Caco-2 (cell line): ENCODE measurements around the gene ITGB1. TPM values are rescaled to one million over a fixed set of nuclear protein-coding genes. Genes with fewer than 3 reads are reported as not detected.

Experiments
- BruUV-seq: library from RNA; stranded (reverse); fragments of 400-500 nt; replicated peaks from 2 replicates; lab custom pipeline; 2021; lab: Mats Ljungman, UMichigan
- CTCF ChIA-PET: fragments of 300-600 bp; sonication (Branson Sonifier 250); formaldehyde crosslinking; loops from one replicate; lab custom pipeline; 2022; ENCODE audit warnings: antibody characterized with exemption; lab: Charles Lee
- POLR2A ChIA-PET: fragments of 300-600 bp; sonication (Branson Sonifier 250); formaldehyde crosslinking; loops from one replicate; lab custom pipeline; 2022; ENCODE audit warnings: antibody characterized with exemption; lab: Charles Lee
- DNase-seq, 2 experiments: peaks; one replicate each; pipeline versions ENCODE4 v3.0.0 to v3.0.0-alpha.2; 2020 to 2022
- H3K27me3 ChIP-seq: replicated peaks from 2 replicates; pipeline ENCODE4 v1.6.0; 2011; ENCODE audit warnings: low read length; ENCODE audit not compliant: control insufficient read depth, insufficient read depth
- H3K36me3 ChIP-seq: 2 replicates; pipeline ENCODE4 v1.5.1; 2011; ENCODE audit warnings: low read length; ENCODE audit not compliant: control insufficient read depth, insufficient read depth
- H3K4me1 ChIP-seq: fragments of 250-450 bp; sonication (Bioruptor Pico); 2 replicates; pipeline ENCODE4 v1.5.1; 2020; ENCODE audit warnings: mild to moderate bottlenecking
- H3K4me3 ChIP-seq: 2 replicates; pipeline ENCODE4 v1.5.1; 2011; ENCODE audit warnings: low read depth, mild to moderate bottlenecking, control low read depth, low read length
- H3K9me3 ChIP-seq: fragments of 250-450 bp; sonication (Bioruptor Pico); 2 replicates; pipeline ENCODE4 v1.5.1; 2020; ENCODE audit warnings: mild to moderate bottlenecking, moderate library complexity
- H3K27ac Mint-ChIP-seq: one replicate; pipeline ENCODE4 v1.8.0; 2022; ENCODE audit warnings: mixed read lengths; ENCODE audit not compliant: unreplicated experiment
- H3K27me3 Mint-ChIP-seq: one replicate; pipeline ENCODE4 v1.8.0; 2022; ENCODE audit warnings: mixed read lengths; ENCODE audit not compliant: insufficient read depth, unreplicated experiment
- H3K36me3 Mint-ChIP-seq: one replicate; pipeline ENCODE4 v1.8.0; 2022; ENCODE audit warnings: mild to moderate bottlenecking, mixed read lengths; ENCODE audit not compliant: insufficient read depth, unreplicated experiment
- H3K4me1 Mint-ChIP-seq: one replicate; pipeline ENCODE4 v1.8.0; 2022; ENCODE audit warnings: low read depth, mixed read lengths; ENCODE audit not compliant: unreplicated experiment
- H3K4me3 Mint-ChIP-seq: one replicate; pipeline ENCODE4 v1.8.0; 2022; ENCODE audit warnings: mild to moderate bottlenecking, moderate library complexity, mixed read lengths; ENCODE audit not compliant: unreplicated experiment
- H3K9me3 Mint-ChIP-seq: one replicate; pipeline ENCODE4 v1.8.0; 2022; ENCODE audit warnings: mixed read lengths; ENCODE audit not compliant: unreplicated experiment
- CTCF ChIP-seq, 2 experiments: fragments of 200-600 bp in 1 of 2; IDR thresholded peaks; 1 replicate in 1 of 2; 2 replicates in 1 of 2; pipeline versions ENCODE4 v1.5.1 to v1.8.0; 2011 to 2022; ENCODE audit warnings: antibody characterized with exemption in 1 of 2, control low read depth in 1 of 2, inconsistent platforms in 1 of 2, low read depth in 1 of 2, low read length in 1 of 2, mild to moderate bottlenecking in 1 of 2, moderate library complexity in 1 of 2; ENCODE audit not compliant: insufficient read depth in 1 of 2, severe bottlenecking in 1 of 2, unreplicated experiment in 1 of 2
- intact Hi-C: fragments of 100-400 bp; cut with micrococcal nuclease; formaldehyde crosslinking; loops from one replicate; pipeline ENCODE4 v1.10.0; 2022; ENCODE audit not compliant: unreplicated experiment
- total RNA-seq: library from RNA; stranded (reverse); gene quantifications from 2 replicates; pipeline ENCODE4 v1.2.3, GENCODE V29; 2022

The ITGB1 gene
- total RNA-seq, 1 experiment from 2014 or later = 474 TPM

- H3K27ac Mint-ChIP-seq = no peak overlapping the region
- intact Hi-C loops = no loop called here
- no peaks in the 10 kb centered on the region for H3K36me3 Mint-ChIP-seq
- no TSS peak for BruUV-seq
- Histone ChIP-seq H3K27me3 (no peaks in the 10 kb centered on the region), H3K4me3 (no peak overlapping the region), H3K4me1 (no peaks in the 10 kb centered on the region), H3K36me3 (no peaks in the 10 kb centered on the region), H3K9me3 (no peaks in the 10 kb centered on the region)
- H3K4me3 Mint-ChIP-seq = no peak overlapping the region
- ChIA-PET POLR2A (no interaction called here), CTCF (no interaction called here)
- H3K27me3 Mint-ChIP-seq = peaks cover 9% of the 10 kb centered on the region
- no peak for DNase-seq
- H3K9me3 Mint-ChIP-seq = no peaks in the 10 kb centered on the region
- H3K4me1 Mint-ChIP-seq = no peaks in the 10 kb centered on the region
- TF ChIP-seq CTCF (IDR thresholded peaks at IDR 0.05; ENCODE audit: insufficient read depth in 1 of 2, low read depth in 1 of 2, low read length in 1 of 2, severe bottlenecking in 1 of 2, unreplicated experiment in 1 of 2) = no peak
These were observed 92.9 kb downstream of the ITGB1 start for GRCh38 chr10:32865170-32865569.

- Mint-ChIP-seq H3K9me3 (no peaks in the 10 kb centered on the region), H3K4me3 (no peak overlapping the region), H3K36me3 (no peaks in the 10 kb centered on the region), H3K27me3 (peaks cover 7% of the 10 kb centered on the region), H3K4me1 (peaks cover 5% of the 10 kb centered on the region), H3K27ac (no peak overlapping the region)
- BruUV-seq = no TSS peak
- ChIA-PET CTCF (no interaction called here), POLR2A (no interaction called here)
- no peaks in the 10 kb centered on the region; the same call in 1 of the 2 replicates for H3K27me3 ChIP-seq
- intact Hi-C loops = no loop called here
- no peak for TF ChIP-seq CTCF (IDR thresholded peaks at IDR 0.05; ENCODE audit: insufficient read depth in 1 of 2, low read depth in 1 of 2, low read length in 1 of 2, severe bottlenecking in 1 of 2, unreplicated experiment in 1 of 2)
- H3K36me3 ChIP-seq = no peaks in the 10 kb centered on the region
- H3K4me1 ChIP-seq = no peaks in the 10 kb centered on the region
- H3K9me3 ChIP-seq = no peaks in the 10 kb centered on the region
- no peak overlapping the region for H3K4me3 ChIP-seq
- no peak for DNase-seq
These were observed 103.6 kb downstream of the ITGB1 start for GRCh38 chr10:32854435-32854834.

GRCh38 chr10:32851301-32851700 lies 106.7 kb downstream of the ITGB1 start:
- H3K36me3 Mint-ChIP-seq = no peaks in the 10 kb centered on the region
- POLR2A ChIA-PET = no interaction called here

More at GRCh38 chr10:32851301-32851700, 106.7 kb downstream of the ITGB1 start:
- H3K9me3 Mint-ChIP-seq = no peaks in the 10 kb centered on the region
- Histone ChIP-seq H3K4me3 (no peak overlapping the region), H3K36me3 (no peaks in the 10 kb centered on the region), H3K9me3 (no peaks in the 10 kb centered on the region), H3K27me3 (no peaks in the 10 kb centered on the region; the same call in 1 of the 2 replicates), H3K4me1 (no peaks in the 10 kb centered on the region)
- no TSS peak for BruUV-seq
- peaks cover 5% of the 10 kb centered on the region for H3K27me3 Mint-ChIP-seq
- CTCF ChIA-PET = no interaction called here
- H3K27ac Mint-ChIP-seq = no peak overlapping the region
- H3K4me3 Mint-ChIP-seq = no peak overlapping the region
- DNase-seq = no peak
- intact Hi-C loops = no loop called here
- no peak for TF ChIP-seq CTCF (IDR thresholded peaks at IDR 0.05; ENCODE audit: insufficient read depth in 1 of 2, low read depth in 1 of 2, low read length in 1 of 2, severe bottlenecking in 1 of 2, unreplicated experiment in 1 of 2)
- H3K4me1 Mint-ChIP-seq = no peaks in the 10 kb centered on the region
